ENCODE data around the gene MAPK4. TPM values are rescaled to one million over a fixed set of nuclear protein-coding genes. Genes with fewer than 3 reads are reported as not detected.
A peak's percentile ranks its signal among the peaks of the same experiment; 100 is the strongest.

MAPK4 gene
- total and polyA plus RNA-seq, 10 of the 15 experiments (the other 5 are each of a cell fraction or from before 2014, with no cell fraction given): 0.03 to 0.11 (median 0.06) TPM; not detected in 4

GRCh38 chr18:50695431-50696176 is 135.7 kb downstream of the MAPK4 start (continued):
- TF ChIP-seq ELK1 (IDR thresholded peaks at IDR 0.05; ENCODE audit: low read depth, low read length): no peak
- no peak for TF ChIP-seq ZBED1 (IDR thresholded peaks at IDR 0.05; ENCODE audit: borderline replicate concordance)
- TF ChIP-seq NFIC (IDR thresholded peaks at IDR 0.05; ENCODE audit: low read depth, low read length): no peak
- no peak for TF ChIP-seq STAT1 (conservative IDR thresholded peaks at IDR 0.05)
- no peak for TF ChIP-seq BHLHE40 (IDR thresholded peaks at IDR 0.05; ENCODE audit: borderline replicate concordance in 1 of 2, low read depth in 2 of 2, low read length in 1 of 2)

- no peak overlapping the region; the same call in 1 of the 2 replicates for H2AFZ ChIP-seq (ENCODE audit: control insufficient read depth, low read depth, low read length)
- ChIA-PET RAD21 (ENCODE audit: unreplicated experiment) (no interaction called here), SMC1A (ENCODE audit: uncharacterized antibody, unreplicated experiment) (no interaction called here), POLR2A (no interaction called here), CTCF (no interaction called here)
- no peaks in the 10 kb centered on the region for H3K36me3 ChIP-seq (ENCODE audit: control insufficient read depth in 2 of 2, insufficient read depth in 2 of 2, low read length in 1 of 2)
- FAIRE-seq (no peak), ATAC-seq (peak; percentile 68), DNase-seq (ENCODE audit: low read depth, low spot score) (no peak)
- peak overlapping the region; percentile 19; the same call in 1 of the 2 replicates for H3K4me2 ChIP-seq (ENCODE audit: control insufficient read depth, insufficient read depth)
- H3K79me2 ChIP-seq (ENCODE audit: control insufficient read depth, insufficient read depth, low read length): no peaks in the 10 kb centered on the region
- TF ChIP-seq CUX1 (IDR thresholded peaks at IDR 0.05; ENCODE audit: insufficient replicate concordance, low read depth, low read length) (no peak), PKNOX1 (IDR thresholded peaks at IDR 0.05) (peak; percentile 57), SIX5 (IDR thresholded peaks at IDR 0.05; ENCODE audit: low read depth, low read length, severe bottlenecking) (no peak), PBX3 (IDR thresholded peaks at IDR 0.05; ENCODE audit: insufficient replicate concordance, low read depth, low read length) (peak; percentile 36), TCF3 (IDR thresholded peaks at IDR 0.05; ENCODE audit: borderline replicate concordance, insufficient read depth, low read depth, low read length) (peak; percentile 29; the same call in 1 of the 2 replicates)
- no peaks in the 10 kb centered on the region for H3K9me3 ChIP-seq (replicated peaks; ENCODE audit: control insufficient read depth, insufficient read depth, low read length)
- H3K4me3 ChIP-seq: no peak overlapping the region
- WGBS (ENCODE audit: insufficient coverage, insufficient replicate concordance, low lambda C conversion rate, missing lambda C conversion rate): 6% methylated on average over 7 of the region's 7 CpGs
- no peak overlapping the region for H3K27ac ChIP-seq (ENCODE audit: control insufficient read depth, insufficient read depth)
- H3K4me1 ChIP-seq (ENCODE audit: control insufficient read depth, insufficient read depth, low read length): peaks cover 7% of the 10 kb centered on the region
- intact Hi-C loops (cut with micrococcal nuclease; ENCODE audit: unreplicated experiment) (no loop called here), in situ Hi-C loops (cut with MboI) (no loop called here)
- H4K20me1 ChIP-seq (ENCODE audit: control insufficient read depth, insufficient read depth): no peaks in the 10 kb centered on the region
- BruUV-seq (replicated peaks): no TSS peak
- no peak overlapping the region for H3K9ac ChIP-seq (ENCODE audit: control insufficient read depth, insufficient read depth, low read length)
- H3K27me3 ChIP-seq (replicated peaks in 1 of 2; ENCODE audit: control insufficient read depth in 2 of 2, insufficient read depth in 2 of 2, low read length in 1 of 2): no peaks in the 10 kb centered on the region
Observed at GRCh38 chr18:50696436-50696835, 136.5 kb downstream of the MAPK4 start.

Data from GM12878 (cell line).